ENCODE data around the gene F7.

F7 gene

GRCh38 chr13:113119822-113120189 is 14.2 kb downstream of the F7 start:
- DNase-seq, result no peak

DNA sequence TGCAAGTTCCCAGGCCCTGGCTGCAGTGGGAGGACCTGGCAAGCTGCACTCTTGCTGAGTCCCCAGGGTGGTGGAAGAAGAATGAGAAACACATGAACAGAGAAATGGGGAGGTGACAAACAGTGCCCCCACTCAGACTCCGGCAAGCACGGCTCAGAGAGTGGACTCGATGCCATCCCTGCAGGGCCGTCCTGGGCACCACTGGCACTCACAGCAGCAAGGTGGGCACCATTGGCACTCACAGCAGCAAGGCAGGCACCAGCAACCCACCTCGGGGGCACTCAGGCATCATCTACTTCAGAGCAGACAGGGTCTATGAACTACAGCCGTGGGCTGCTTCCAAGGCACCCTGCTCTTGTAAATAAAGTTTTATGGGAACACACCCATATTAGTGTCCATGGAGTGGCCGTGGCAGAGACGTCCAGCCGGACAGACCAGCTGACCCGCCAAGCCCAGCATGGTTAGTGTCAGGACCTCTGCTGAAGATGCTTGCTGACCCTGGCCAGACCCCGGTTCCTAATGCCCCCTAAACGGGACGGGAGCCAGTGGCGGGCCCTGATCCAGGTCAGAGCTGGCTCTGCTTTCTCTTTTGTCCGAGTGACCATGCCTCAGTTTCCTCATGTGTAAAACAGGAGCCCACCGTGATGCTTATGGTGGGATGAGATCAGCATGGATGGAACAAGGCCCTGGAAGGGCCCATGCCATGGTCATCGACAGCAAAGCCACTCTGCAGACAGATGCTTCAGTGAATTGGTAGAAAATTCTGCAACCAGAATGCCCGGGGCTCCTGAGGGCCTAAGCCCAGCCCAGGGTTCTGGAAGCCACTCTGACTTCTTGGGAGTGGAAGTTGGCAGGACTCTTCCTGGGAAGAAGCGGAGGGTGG is 14.9 kb downstream of the F7 start:
- no peak for DNase-seq

DNA sequence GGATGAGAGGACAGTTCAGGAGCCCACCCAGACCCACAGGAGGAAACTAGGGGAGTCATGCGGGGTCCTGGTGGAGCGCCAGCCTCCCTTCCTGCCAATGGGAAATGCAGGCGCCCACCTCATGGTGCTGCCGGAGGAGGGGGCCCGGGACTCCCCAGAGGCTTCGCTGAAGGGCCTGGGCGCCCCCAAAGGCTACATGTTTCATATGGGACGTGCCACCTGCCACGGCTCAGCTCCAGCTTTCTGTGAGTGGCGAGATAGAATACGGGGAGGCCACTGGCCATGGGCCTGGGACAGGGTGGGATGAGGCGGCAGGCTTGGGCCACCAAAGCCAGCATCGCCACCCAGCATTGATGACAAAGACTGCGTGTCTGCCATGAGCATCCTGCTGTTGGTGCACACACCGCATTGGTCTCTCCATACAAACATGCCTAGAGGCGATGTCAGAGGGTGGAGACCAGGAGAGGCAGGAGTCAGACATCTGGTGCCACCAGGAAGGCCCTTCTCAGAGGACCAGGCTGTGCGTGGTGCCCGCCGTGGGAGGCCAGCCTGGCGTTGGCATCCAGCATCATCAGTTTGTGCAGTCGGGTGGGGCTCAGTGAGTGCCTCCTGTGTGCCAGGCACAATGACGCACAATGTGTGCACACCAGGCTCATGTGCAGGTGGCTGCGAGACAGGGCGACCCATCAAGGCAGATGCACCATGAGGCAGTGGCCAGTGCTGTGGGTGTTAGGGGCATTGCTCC is 15.8 kb downstream of the F7 start:
- no peak for DNase-seq

GRCh38 chr13:113121928-113122471 is 16.4 kb downstream of the F7 start:
- no peak for DNase-seq

DNA sequence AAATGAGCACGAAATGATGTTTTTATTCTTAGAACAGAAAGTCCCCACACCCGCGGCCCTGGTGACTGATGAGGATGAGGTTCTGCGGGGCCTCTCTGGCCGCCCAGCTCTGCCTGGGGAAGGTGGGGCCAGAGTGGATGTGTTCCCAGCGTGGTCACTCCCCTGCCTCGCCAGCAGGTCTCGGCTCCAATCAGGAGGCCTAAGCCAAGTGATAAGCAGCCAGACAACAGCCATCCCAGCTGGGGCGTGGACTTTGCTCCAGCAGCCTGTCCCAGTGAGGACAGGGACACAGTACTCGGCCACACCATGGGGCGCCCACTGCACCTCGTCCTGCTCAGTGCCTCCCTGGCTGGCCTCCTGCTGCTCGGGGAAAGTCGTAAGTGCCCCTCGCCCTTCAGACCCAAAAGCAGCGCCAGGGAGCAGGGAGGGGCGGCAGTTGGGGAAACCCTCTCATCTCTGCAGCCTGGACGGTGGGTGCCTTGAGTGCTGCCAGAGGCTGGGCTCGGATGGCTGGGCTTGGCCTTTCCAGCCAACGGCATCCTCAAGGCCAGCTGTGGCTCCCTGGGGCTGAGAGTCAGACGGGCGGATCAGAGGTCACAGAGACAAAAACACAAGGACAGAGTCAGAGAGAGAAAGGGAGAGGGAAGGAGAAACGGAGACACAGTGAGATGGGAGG is 17.1 kb downstream of the F7 start, which contains the start of gene F10:
TSS of gene F10 (plus strand) at position 250 of the 676 bp plus-strand sequence. CDS start at position 307, 57 bp downstream.
- DNase-seq, result no peak

GRCh38 chr13:113123226-113124201 is 17.9 kb downstream of the F7 start:
- no peak for DNase-seq

GRCh38 chr13:113124211-113124970 is 18.8 kb downstream of the F7 start:
- DNase-seq, result no peak

- DNase-seq, result no peak
These were observed 20.1 kb downstream of the F7 start for GRCh38 chr13:113125506-113126264.

GRCh38 chr13:113126265-113127150 is 20.9 kb downstream of the F7 start:
- no peak for DNase-seq

DNA sequence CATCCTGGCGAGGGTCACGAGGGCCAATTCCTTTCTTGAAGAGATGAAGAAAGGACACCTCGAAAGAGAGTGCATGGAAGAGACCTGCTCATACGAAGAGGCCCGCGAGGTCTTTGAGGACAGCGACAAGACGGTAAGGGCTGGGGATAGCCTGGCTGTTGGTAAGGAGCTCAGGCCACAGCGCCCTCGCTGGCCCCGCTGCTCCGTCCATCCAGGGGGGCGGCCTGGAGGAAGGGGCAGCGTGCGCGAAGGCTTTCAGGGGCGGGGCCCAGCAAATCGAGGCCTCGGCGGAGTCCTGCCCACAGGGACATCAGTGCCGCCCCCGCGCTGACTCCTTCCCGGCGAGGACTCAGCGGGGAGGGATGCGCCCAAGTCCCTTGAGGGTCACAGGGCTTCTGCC is 23.9 kb downstream of the F7 start:
- DNase-seq, result no peak

- DNase-seq, result no peak
These were observed 24.5 kb downstream of the F7 start for GRCh38 chr13:113129921-113130750.

- DNase-seq, result no peak
These were observed 29.7 kb downstream of the F7 start for GRCh38 chr13:113135281-113135760.

DNA sequence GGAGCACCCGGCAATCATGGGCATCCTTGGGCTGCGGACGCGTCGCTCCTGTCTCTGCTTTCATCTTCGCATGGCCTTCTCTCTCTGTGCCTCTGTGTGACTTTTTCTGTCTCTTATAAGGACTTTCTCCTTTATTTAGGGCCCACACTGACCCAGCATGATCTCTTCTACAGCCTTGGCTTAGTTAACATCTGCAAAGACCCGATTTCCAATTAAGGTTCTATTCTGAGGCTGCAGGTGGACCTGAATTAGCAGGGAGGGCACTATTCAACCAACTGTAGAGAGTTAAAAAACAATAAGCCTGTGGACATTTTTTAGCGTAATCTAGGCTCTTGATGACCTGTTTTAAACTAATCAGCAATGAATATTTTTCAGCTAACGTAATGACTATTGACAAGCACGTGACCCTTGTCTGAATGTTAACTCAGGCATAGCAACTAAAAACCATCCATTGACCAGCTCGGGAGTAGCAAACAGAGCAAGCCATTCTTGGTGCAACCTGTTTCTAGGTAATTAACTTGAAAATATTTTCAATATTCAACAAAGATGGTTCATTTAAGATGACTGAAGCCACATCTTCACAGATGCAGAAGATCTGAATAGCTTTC is 32.2 kb downstream of the F7 start:
- no peak for DNase-seq

- DNase-seq, result no peak
These were observed 33.4 kb downstream of the F7 start for GRCh38 chr13:113138792-113139551.

- no peak for DNase-seq
These were observed 34.0 kb downstream of the F7 start for GRCh38 chr13:113139577-113139976.

DNA sequence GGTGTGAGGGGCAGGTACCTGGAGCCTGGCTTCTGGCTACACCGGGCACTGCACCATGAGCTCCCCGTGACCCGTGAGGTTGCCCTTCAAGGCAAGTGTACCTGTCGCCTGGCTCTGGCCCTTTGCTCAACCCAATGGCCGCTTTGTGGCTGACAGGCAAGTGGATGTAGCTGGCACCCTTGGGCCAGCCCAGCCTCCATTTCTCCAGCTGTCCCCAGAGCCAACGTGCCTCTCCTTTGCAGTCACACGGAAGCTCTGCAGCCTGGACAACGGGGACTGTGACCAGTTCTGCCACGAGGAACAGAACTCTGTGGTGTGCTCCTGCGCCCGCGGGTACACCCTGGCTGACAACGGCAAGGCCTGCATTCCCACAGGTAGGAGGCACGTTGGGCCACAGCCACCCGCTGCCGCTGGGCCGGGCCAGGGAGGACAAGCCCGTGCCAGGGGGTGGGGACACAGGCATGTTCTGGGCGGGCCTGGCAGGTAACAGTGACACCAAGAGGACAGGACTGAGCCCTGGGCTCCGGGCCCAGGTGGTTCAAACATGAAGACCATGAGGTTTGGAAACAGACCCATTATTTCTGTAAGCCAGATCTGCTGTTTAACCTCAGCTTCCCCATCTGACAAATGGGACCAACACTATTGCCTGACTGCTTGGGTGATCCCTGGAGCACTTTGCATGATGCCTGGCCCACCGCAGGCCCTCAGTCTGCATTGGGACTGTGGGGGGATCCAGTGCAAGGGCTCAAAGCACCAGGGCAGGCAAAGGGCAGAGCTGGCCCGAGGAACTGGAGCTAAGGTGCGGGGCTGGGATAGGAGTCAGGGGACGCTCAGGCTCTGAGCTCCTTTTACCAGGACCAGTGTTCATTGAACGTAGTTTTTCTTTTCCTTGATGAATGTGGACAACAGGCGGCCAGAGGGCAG is 35.3 kb downstream of the F7 start:
- DNase-seq, result no peak
